Raji (cell line): ENCODE data around the gene FBXO22.

Source experiments
- POLR2A ChIP-seq: IDR thresholded peaks from 2 replicates; pipeline ENCODE4 v1.6.1; 2011; ENCODE audit warnings: low read depth, low read length, control low read depth; ENCODE audit not compliant: insufficient read depth

FBXO22 gene

DNA sequence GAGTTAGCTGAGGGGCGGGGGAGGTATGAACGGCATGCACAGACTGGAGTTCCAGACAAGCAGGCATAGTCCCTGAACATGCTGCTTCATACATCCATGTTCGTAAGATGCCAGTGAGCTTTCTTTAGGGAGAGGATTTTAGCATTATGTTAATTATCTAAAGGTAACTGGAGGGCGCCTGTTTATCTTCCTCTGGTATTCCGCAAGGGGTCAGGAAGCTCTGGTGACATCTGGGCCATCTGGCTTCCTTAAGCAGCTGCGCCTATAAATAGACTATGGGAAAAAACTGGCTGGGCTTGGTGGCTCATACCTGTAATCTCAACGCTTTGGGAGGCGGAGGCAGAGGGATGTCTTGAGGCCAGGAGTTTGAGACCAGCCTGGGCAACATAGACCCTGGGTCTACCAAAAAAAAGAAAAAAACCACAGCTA is 1.5 kb upstream of the FBXO22 start:
- no peak for TF ChIP-seq POLR2A

DNA sequence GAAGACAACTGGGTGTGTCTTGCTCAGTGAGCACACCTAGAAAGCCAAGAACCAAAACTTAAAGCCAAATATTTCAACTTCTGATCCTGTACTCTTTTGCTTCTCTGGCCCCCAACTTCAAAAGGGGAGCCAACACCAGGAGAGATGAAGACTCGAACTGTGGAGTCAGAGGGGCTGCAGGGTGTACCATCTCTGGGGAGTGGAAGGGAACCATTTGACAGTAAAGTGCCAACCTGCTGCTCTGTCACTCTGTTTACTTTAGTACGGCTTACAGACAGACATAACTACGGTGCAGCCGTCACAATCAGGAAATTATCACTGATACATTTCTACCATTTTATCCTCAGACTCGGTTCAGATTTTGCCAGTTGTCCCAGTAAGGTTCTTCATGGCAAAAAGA is 1.6 kb downstream of the FBXO22 start:
- TF ChIP-seq POLR2A: no peak

DNA sequence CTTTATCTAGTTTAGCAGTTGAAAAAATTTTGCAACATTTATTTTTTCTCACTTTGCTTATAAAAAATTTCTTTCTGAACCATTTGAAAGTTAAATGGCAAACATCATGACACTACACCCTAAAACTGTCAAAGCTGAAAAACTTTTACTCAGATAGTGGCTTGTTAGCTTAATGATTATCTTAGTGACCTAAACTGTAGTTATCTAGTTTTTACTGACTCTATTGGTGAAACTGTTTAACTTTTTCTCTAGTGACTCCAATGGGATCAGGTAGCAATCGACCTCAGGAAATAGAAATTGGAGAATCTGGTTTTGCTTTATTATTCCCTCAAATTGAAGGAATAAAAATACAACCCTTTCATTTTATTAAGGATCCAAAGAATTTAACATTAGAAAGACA is 13.3 kb downstream of the FBXO22 start:
- TF ChIP-seq POLR2A: no peak

DNA sequence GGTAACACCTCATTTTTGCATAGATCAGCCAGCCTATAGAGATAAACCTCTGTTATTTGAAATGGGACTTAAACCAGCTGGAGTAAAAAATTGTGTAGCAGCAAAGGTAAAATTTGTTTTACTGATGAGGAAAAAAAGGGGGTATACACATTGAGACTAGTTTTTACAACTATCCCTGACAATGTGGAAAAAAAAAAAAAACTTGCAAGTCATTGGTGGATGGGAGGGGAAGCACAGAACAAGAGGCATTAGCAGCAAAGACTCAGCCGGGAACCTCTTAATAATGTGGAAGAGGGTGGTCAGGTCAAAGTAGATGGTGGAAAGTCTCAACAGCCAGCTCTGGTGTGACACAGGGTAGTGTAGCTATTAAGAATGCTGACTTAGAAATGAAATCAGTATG is 14.5 kb downstream of the FBXO22 start:
- TF ChIP-seq POLR2A: no peak

DNA sequence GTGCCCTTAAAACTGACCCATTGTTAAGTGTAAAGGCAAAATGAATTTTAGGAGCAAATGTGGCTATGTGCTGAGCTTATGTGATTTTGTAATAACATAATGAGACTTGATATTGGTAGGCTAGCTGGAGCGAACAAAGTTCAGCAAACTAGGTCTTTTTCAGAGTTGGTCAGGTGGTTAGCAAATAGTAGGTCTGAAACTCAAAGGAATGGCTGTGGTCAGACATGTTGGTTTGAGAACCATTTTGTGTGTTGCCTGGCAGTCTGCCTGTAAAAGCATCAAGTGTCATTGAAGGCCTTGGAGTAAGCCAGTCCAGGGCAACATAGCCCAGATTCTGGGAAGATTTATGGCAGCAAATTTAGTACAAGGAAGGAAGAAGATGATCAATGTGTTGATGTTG is 16.4 kb downstream of the FBXO22 start:
- no peak for TF ChIP-seq POLR2A

DNA sequence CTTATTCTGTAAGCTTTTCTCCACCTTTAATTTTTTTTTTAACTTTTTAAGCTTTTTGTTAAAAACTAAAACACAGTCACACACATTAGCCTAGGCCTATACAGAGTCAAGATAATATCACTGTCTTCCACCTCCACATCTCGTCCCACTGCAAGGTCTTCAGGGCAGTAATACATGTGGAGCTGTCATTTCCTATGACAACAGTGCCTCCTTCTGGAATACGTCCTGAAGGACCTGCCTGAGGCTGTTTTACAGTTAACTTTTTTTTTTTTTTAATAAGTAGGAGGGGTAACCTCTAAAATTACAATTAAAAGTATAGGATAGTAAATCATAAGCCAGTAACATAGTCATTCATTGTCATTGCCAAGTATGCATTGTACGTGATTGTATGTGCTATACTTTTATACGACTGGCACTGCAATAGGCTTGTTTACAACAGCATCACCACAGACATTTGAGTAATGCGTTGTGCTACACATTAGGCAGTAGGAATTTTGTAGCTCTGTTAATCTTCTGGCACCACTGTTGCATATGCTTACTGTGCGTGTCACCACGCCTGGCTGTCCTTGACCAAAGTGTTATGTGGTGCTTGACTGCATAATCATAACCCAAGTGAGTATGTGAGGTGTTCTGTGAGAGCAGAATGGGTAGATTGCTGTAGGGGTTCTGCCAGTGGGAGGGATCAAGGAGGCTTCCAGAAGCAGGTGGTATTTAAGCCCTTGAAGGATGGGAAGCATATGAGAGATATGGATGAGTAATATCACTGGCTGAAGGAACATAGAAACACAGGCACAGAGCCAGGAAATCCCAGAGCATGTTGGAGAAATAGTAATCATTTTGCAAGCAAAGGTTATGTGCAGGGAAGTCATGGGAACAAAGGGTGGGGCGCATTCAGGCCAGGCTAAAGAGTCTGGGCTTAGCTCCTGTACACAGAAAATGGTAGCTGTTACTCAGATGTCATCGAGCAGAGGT is 18.3 kb downstream of the FBXO22 start:
- no peak for TF ChIP-seq POLR2A

DNA sequence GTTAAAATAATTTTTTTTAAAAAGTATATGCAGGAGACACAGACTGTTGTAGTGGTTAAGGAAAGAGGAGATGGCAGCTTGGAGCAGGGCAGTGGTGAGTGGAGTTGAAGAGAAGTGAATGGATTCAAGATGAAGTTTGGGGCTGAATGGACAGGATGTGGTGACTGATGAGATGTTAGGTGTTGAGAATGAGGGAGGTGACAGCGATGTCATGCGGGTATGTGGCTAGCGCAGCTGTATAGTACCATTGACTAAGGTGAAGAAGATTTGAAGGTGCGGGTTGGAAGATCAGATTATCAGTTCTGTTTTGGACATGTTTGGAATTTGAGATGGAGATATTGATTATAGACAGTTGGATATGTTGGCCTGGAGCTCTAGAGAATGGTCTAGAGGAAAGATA is 20.1 kb downstream of the FBXO22 start:
- TF ChIP-seq POLR2A: no peak

DNA sequence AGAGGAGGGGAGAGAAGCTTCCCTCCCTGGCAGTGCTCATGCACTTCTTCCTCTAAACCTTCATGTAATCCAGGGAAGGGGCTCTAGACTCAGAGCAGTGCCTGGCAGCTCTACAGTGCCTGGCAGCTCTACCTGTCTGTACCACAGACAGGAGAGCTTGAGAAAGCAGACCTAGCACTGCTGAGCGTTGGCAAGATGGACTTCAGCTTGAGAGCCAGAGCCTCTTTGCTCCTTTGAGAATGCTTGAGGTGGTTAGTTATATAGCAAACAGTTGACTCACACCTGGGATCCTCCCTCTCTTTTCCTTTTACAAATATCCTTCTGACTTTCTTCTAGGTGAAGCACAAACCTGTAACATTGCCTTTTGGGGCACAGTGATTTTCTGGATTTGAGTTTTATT is 20.9 kb downstream of the FBXO22 start:
- no peak for TF ChIP-seq POLR2A

DNA sequence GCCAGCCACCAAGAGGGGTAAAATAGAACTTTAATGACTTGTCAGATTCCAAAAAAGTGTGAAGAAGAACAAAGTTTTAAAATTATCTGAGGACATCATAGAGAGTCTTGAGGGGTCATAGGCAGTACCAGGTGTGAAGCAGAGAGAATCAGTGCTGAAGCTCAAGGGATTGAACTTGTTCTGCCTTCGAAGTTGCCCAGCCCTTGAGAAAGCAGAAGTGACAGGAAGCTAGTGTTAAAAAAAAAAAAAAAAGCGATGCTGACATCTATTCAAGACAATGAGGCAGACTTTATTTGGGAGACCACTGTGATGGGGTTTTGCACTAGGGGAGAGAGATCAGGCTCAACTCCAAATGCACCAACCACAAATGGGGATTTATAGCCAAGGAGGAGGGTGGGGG is 21.8 kb downstream of the FBXO22 start:
- TF ChIP-seq POLR2A: no peak

DNA sequence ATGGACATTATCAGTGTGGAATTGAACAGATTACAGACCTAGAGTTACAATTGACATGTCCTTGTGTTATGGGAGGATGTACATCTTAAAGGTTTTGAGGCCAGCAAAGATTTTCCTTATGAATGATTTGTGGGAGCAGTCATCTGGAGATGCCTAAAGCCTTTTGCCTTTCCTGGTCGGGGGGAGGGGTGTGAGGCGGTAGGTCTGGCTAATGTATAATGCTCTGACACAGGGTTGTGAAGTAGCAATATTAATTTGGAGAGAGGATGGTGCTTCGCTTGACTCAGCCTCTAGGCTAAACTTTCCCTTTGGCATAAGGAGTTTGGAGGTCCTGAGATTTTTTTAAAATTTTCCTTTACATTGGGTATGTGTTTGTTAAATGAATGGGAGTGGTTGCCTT is 23.3 kb downstream of the FBXO22 start:
- no peak for TF ChIP-seq POLR2A

DNA sequence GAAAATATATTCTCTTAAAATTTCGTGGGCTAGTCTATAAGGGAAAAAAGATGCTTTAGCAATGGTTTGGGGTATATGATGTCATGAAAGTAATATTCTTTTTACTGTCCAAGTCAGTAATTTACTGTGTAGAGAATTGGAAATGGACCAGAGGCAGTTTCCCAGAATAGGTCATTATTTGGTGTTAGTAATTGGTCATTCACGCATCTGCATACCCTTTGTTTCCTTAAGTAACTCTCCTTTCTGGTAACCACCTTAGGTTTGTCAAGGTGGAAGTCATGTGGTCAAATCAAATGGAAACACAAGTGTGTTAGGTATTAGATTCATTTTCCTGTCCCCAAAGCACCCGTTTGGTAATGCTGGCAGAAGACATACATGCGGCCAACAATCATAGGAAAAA is 23.9 kb downstream of the FBXO22 start:
- TF ChIP-seq POLR2A: no peak

DNA sequence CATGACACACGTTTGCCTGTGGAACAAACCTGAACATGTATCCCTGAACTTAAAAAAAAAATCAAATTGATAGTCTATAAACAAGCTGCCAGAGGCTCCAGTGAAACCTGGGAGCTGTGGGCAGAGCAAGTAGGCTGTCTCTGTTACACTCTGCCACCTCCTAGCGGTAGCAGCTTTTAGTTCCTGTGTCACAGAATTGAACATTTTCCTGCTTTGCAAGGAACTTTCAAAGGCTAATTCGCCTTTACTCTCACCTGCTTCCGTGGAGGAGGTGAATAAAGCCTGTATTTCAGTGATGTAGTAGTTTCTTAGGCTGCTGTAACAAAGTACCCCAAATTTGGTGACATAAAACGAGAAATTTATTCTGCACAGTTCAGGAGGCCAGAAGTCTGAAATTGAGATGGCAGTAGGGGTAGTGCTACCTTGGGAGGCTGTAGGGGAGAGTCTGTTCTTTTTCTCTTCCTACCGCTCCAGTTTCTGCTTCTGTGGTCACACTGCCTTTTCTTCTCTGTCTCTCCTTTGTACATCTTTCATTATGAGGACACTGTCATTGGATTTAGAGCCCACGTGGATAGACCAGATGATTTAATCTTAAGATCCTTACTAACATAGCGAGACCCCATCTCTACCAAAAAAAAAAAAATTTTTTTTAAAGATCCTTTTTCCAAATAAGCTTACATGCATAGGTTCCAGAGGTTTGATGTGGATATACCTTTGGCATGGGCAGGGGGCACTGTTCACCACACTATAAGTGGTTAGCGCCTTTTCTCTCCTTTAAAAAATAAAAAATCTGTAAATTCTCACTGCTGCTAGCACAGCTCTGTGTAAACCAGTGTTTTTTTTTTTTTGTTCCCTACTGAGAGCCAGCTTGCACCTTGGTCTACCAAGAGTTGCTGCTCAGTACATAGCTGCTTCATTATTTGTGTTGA is 25.3 kb downstream of the FBXO22 start:
- TF ChIP-seq POLR2A: no peak

DNA sequence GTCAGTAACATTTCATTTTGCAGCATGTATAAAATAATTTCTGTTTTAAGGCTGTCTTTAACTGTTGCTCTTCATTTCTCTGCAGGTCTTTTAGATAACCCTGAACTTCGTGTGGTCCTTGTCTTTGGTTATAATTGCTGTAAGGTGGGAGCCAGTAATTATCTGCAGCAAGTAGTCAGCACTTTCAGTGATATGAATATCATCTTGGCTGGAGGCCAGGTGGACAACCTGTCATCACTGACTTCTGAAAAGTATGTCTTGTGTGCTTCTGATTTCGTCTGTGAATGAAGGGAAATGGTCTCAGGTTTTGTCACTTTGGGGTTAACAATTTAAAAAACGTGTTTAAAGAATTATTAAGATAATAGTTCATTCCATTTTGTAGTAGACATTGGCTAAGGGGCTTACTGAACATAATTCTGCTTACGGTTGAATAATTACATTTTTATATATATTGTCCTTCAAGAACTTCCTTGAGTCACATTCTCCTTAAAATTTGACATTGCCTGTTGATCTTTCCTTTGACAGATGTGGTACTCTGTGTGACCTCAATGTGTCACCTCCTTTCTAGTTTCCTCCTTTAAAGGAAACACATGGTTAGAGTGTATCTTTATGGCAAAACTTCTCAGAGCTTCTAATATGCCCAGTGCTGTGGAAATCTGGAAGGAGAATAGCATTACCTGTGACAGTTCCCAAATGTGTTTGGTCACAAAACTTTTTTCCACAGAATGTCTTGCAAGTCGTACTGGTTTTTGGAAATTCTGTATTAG is 26.3 kb downstream of the FBXO22 start:
- TF ChIP-seq POLR2A: no peak

DNA sequence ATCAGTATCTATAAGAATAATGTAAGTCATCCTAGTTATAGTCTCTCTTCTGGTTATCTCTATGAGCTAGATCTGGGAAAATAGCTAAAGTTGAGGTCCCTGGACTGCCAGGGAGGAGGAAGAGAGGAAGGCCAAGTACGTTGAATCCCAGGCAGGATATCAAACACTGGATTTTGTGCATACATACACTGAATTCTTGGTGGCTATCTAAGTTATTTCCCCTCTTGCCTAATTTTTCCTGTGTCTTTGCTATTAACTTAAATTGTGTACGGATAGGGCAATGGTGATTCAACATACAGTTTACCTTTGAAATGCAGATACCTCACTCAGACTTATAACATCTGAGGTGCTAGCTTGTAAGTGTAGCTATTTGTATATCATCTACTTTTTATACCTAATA is 27.2 kb downstream of the FBXO22 start:
- TF ChIP-seq POLR2A: no peak

DNA sequence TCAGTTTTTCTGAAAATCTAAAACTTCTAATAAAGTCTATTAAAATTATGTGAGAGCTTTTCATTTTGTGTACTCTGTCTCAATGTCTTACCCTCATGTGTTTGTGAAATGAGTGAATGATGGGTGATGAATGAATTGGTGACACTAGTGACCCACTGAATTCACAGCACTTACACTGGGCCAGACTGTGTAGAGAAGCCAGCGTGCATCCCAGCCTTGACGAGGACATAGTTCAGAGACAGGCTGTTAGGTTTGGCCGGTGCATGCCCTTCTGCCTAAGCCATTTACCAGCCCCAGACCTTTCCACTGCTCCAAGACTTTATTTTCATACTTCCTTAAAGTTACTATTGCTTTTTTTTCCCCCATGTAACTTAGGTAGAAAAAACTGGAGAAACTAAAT is 38.8 kb downstream of the FBXO22 start:
- no peak for TF ChIP-seq POLR2A
